ENCODE results near the gene ZBTB7C. TPM values are rescaled to one million over a fixed set of nuclear protein-coding genes. Genes with fewer than 3 reads are reported as not detected.

Gene ZBTB7C
- total and polyA plus RNA-seq, 9 donors = 1.5 to 26.6 (median 15.7) TPM

DNA sequence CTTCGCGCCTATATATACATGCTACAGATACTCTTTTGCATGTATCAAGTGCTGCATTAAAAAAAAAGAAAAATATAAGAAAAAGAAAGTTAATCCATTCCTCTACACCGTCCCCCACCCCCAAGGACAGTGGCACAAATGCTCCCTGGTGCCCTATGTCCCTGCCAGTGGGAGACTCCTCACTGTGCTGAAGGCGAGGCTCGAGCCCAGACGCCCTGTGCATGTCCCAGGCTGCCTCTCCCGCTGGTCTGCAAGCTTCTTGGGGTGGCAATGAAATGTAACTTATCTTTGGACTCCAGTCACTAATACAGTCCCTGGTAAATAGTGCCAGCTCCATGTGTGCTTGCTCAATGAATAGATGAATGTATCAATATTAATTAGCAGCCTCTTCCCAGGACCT is 293.2 kb downstream of the ZBTB7C start:
- no peak for DNase-seq
- TF ChIP-seq EP300 (IDR thresholded peaks at IDR 0.05) = no peak
- no peak for TF ChIP-seq CTCF (IDR thresholded peaks at IDR 0.05)
- no peak for TF ChIP-seq POLR2A (IDR thresholded peaks at IDR 0.05)
- H3K4me1 ChIP-seq (ENCODE audit: insufficient read depth) = no peaks in the 10 kb centered on the region
- H3K27me3 ChIP-seq = no peaks in the 10 kb centered on the region
- no peaks in the 10 kb centered on the region for H3K9me3 ChIP-seq
- intact Hi-C loops (cut with DNase I) = no loop called here
- WGBS, 3 donors = 93 to 96% (median 93%) methylated on average over 7 of the region's 7 CpGs
- no peak overlapping the region for H3K4me3 ChIP-seq
- H3K36me3 ChIP-seq = no peaks in the 10 kb centered on the region
- H3K27ac ChIP-seq = no peak overlapping the region

- intact Hi-C loops (cut with DNase I) = no loop called here
- TF ChIP-seq POLR2A (IDR thresholded peaks at IDR 0.05) (no peak), CTCF (IDR thresholded peaks at IDR 0.05) (no peak), EP300 (IDR thresholded peaks at IDR 0.05) (no peak)
- no peaks in the 10 kb centered on the region for H3K36me3 ChIP-seq
- no peaks in the 10 kb centered on the region for H3K27me3 ChIP-seq
- no peaks in the 10 kb centered on the region for H3K4me1 ChIP-seq (ENCODE audit: insufficient read depth)
- no peaks in the 10 kb centered on the region for H3K9me3 ChIP-seq
- H3K4me3 ChIP-seq = no peak overlapping the region
- DNase-seq = no peak
- no peak overlapping the region for H3K27ac ChIP-seq
- 89 to 94% (median 92%) methylated on average over 8 of the region's 8 CpGs for WGBS, 3 donors
Measured at GRCh38 chr18:48113691-48114090, 295.5 kb downstream of the ZBTB7C start.

GRCh38 chr18:48111587-48111986 is 297.6 kb downstream of the ZBTB7C start:
- TF ChIP-seq CTCF (IDR thresholded peaks at IDR 0.05) = no peak
- TF ChIP-seq EP300 (IDR thresholded peaks at IDR 0.05) = no peak
- no peak for TF ChIP-seq POLR2A (IDR thresholded peaks at IDR 0.05)
- WGBS, 3 donors = 26 to 55% (median 52%) methylated on average over 5 of the region's 5 CpGs
- no peak overlapping the region for H3K4me3 ChIP-seq
- no peaks in the 10 kb centered on the region for H3K4me1 ChIP-seq (ENCODE audit: insufficient read depth)
- H3K9me3 ChIP-seq = no peaks in the 10 kb centered on the region
- intact Hi-C loops (cut with DNase I) = no loop called here
- H3K27ac ChIP-seq = no peak overlapping the region
- H3K27me3 ChIP-seq = no peaks in the 10 kb centered on the region
- no peak for DNase-seq
- no peaks in the 10 kb centered on the region for H3K36me3 ChIP-seq

DNA sequence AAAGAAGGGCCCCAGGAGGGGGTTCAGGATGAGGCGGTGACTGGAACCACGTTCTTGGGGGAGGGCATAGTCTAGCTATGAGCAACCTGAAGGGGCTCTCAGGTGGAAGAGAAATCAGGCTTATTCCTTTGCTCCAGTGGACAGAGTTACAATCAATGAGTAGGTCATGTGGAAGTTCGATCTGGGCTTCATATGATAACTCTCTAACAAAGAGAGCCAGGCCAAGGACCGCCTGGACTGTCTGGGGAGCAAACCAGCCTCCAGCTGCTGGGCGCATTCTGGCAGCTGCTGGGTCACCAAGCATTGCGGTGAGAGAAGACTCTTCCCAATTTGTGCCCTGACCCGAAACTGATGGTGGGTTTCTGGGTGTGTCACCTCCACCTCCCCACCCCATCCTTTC is 298.4 kb downstream of the ZBTB7C start:
- H3K9me3 ChIP-seq = no peaks in the 10 kb centered on the region
- WGBS, 3 donors = 73 to 93% (median 91%) methylated on average over 7 of the region's 7 CpGs
- no peak overlapping the region for H3K27ac ChIP-seq
- no peak for DNase-seq
- intact Hi-C loops (cut with DNase I) = no loop called here
- no peak for TF ChIP-seq EP300 (IDR thresholded peaks at IDR 0.05)
- no peak for TF ChIP-seq CTCF (IDR thresholded peaks at IDR 0.05)
- TF ChIP-seq POLR2A (IDR thresholded peaks at IDR 0.05) = no peak
- no peaks in the 10 kb centered on the region for H3K4me1 ChIP-seq (ENCODE audit: insufficient read depth)
- H3K4me3 ChIP-seq = no peak overlapping the region
- no peaks in the 10 kb centered on the region for H3K27me3 ChIP-seq
- no peaks in the 10 kb centered on the region for H3K36me3 ChIP-seq
